H1 (cell line): Measurements from ENCODE around the gene EXTL2.

ENCODE experiments used
- EP300 ChIP-seq, 2 experiments: IDR thresholded peaks; 1 replicate in 1 of 2; 2 replicates in 1 of 2; pipeline ENCODE4 v1.6.1; 2011 to 2012; ENCODE audit warnings: low read depth in 2 of 2, low read length in 2 of 2, mild to moderate bottlenecking in 2 of 2, borderline replicate concordance in 1 of 2, inconsistent platforms in 1 of 2, moderate library complexity in 1 of 2
- NRF1 ChIP-seq: IDR thresholded peaks from 2 replicates; pipeline ENCODE4 v1.6.1; 2011; ENCODE audit warnings: mild to moderate bottlenecking, low read depth, low read length, improper control_type of control experiment
- TF ChIP-seq, protein P1 (sequence below): IDR thresholded peaks from 2 replicates; pipeline ENCODE4 v1.6.1; 2011; ENCODE audit warnings: low read depth, mild to moderate bottlenecking, low read length; ENCODE audit not compliant: insufficient read depth
- TF ChIP-seq, protein P2 (sequence below), 3 experiments: IDR thresholded peaks; 1 replicate in 2 of 3; 2 replicates in 1 of 3; pipeline versions ENCODE4 v1.5.1 to v1.6.1; 2011; ENCODE audit warnings: low read length in 3 of 3, mild to moderate bottlenecking in 3 of 3, inconsistent platforms in 2 of 3, low read depth in 1 of 3, moderate library complexity in 1 of 3; ENCODE audit not compliant: insufficient read depth in 1 of 3; ENCODE audit errors: control extremely low read depth in 1 of 3

- TF ChIP-seq, protein P1, sequence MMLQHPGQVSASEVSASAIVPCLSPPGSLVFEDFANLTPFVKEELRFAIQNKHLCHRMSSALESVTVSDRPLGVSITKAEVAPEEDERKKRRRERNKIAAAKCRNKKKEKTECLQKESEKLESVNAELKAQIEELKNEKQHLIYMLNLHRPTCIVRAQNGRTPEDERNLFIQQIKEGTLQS, result no peak
- TF ChIP-seq NRF1 (no peak), EP300 (IDR thresholded peaks at IDR 0.05; ENCODE audit: borderline replicate concordance in 1 of 2, low read depth in 2 of 2, low read length in 2 of 2) (no peak)
- TF ChIP-seq, protein P2, sequence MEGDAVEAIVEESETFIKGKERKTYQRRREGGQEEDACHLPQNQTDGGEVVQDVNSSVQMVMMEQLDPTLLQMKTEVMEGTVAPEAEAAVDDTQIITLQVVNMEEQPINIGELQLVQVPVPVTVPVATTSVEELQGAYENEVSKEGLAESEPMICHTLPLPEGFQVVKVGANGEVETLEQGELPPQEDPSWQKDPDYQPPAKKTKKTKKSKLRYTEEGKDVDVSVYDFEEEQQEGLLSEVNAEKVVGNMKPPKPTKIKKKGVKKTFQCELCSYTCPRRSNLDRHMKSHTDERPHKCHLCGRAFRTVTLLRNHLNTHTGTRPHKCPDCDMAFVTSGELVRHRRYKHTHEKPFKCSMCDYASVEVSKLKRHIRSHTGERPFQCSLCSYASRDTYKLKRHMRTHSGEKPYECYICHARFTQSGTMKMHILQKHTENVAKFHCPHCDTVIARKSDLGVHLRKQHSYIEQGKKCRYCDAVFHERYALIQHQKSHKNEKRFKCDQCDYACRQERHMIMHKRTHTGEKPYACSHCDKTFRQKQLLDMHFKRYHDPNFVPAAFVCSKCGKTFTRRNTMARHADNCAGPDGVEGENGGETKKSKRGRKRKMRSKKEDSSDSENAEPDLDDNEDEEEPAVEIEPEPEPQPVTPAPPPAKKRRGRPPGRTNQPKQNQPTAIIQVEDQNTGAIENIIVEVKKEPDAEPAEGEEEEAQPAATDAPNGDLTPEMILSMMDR (IDR thresholded peaks at IDR 0.05; ENCODE audit: control extremely low read depth in 1 of 3, insufficient read depth in 1 of 3, low read depth in 1 of 3, low read length in 3 of 3), result no peak
Measured at GRCh38 chr1:100835866-100836842, 58.5 kb downstream of the EXTL2 start.
